CD14-positive monocyte (primary cell): Measurements from ENCODE around the gene ZNF136. TPM values are rescaled to one million over a fixed set of nuclear protein-coding genes. Genes with fewer than 3 reads are reported as not detected.

Experiments used
- DNase-seq, 3 donors: peaks; one replicate each; pipeline ENCODE4 v3.0.0-alpha.2; 2011 to 2022
- H2AFZ ChIP-seq: 2 replicates; pipeline ENCODE4 v1.6.0; 2012; ENCODE audit warnings: mild to moderate bottlenecking, low read depth, low read length, inconsistent platforms; ENCODE audit not compliant: insufficient read depth, poor library complexity, severe bottlenecking
- H3K27ac ChIP-seq, 2 donors: 1 replicate in 1 of 2; 2 replicates in 1 of 2; pipeline ENCODE4 v1.5.1; 2012 to 2013; ENCODE audit warnings: low read length in 2 of 2, control low read depth in 1 of 2, inconsistent platforms in 1 of 2, low read depth in 1 of 2, mild to moderate bottlenecking in 1 of 2
- H3K27me3 ChIP-seq, 2 donors: one replicate each; pipeline versions ENCODE4 v1.6.0 to v1.6.1; 2011 to 2013; ENCODE audit warnings: low read length in 2 of 2; ENCODE audit not compliant: control insufficient read depth in 2 of 2, insufficient read depth in 2 of 2
- H3K36me3 ChIP-seq, 2 donors: replicated peaks in 1 of 2; 1 replicate in 1 of 2; 2 replicates in 1 of 2; pipeline versions ENCODE4 v1.5.1 to v1.6.1; 2012 to 2013; ENCODE audit warnings: low read length in 2 of 2, control low read depth in 1 of 2, inconsistent platforms in 1 of 2, mild to moderate bottlenecking in 1 of 2; ENCODE audit not compliant: insufficient read depth in 2 of 2, control insufficient read depth in 1 of 2
- H3K4me1 ChIP-seq, 2 donors: 1 replicate in 1 of 2; 2 replicates in 1 of 2; pipeline versions ENCODE4 v1.5.1 to v1.6.1; 2012 to 2013; ENCODE audit warnings: low read length in 2 of 2, control low read depth in 1 of 2, inconsistent platforms in 1 of 2, mild to moderate bottlenecking in 1 of 2, moderate library complexity in 1 of 2; ENCODE audit not compliant: insufficient read depth in 2 of 2, control insufficient read depth in 1 of 2
- H3K4me2 ChIP-seq: replicated peaks from 2 replicates; pipeline ENCODE3; 2012; ENCODE audit warnings: low read length, moderate library complexity, mild to moderate bottlenecking; ENCODE audit not compliant: poor library complexity, severe bottlenecking; ENCODE audit errors: extremely low read depth
- H3K4me3 ChIP-seq, 3 experiments: fragments of 200-600 bp in 1 of 3; sonication (generic) in 1 of 3; replicated peaks in 1 of 3; 1 replicate in 2 of 3; 2 replicates in 1 of 3; pipeline ENCODE4 v1.5.1; 2011 to 2013; ENCODE audit warnings: low read length in 3 of 3, mild to moderate bottlenecking in 3 of 3, control low read depth in 2 of 3, low read depth in 2 of 3, inconsistent platforms in 1 of 3, moderate library complexity in 1 of 3
- H3K79me2 ChIP-seq: 2 replicates; pipeline ENCODE4 v1.6.0; 2012; ENCODE audit warnings: mild to moderate bottlenecking, control low read depth, inconsistent platforms, low read length, moderate library complexity; ENCODE audit not compliant: insufficient read depth
- H3K9ac ChIP-seq: 2 replicates; pipeline ENCODE4 v1.6.0; 2017; ENCODE audit warnings: low read length, mild to moderate bottlenecking; ENCODE audit not compliant: insufficient read depth, poor library complexity, severe bottlenecking
- H3K9me3 ChIP-seq, 2 donors: replicated peaks in 1 of 2; 1 replicate in 1 of 2; 2 replicates in 1 of 2; pipeline versions ENCODE4 v1.5.1 to v1.6.1; 2012 to 2013; ENCODE audit warnings: low read length in 2 of 2, control low read depth in 1 of 2; ENCODE audit not compliant: control insufficient read depth in 1 of 2, insufficient read depth in 1 of 2
- H4K20me1 ChIP-seq: 2 replicates; pipeline ENCODE4 v1.6.0; 2012; ENCODE audit warnings: mild to moderate bottlenecking, low read length, control low read depth, moderate library complexity; ENCODE audit not compliant: insufficient read depth
- H3K27ac Mint-ChIP-seq, 7 donors: one replicate each; pipeline ENCODE4 v1.8.0; 2020; ENCODE audit warnings: mild to moderate bottlenecking in 7 of 7, mixed read lengths in 7 of 7, moderate library complexity in 6 of 7, inconsistent platforms in 2 of 7
- H3K27me3 Mint-ChIP-seq, 3 donors: one replicate each; pipeline ENCODE4 v1.8.0; 2021 to 2022; ENCODE audit warnings: low read depth in 3 of 3, mild to moderate bottlenecking in 3 of 3, mixed read lengths in 3 of 3, moderate library complexity in 3 of 3, inconsistent platforms in 1 of 3
- H3K36me3 Mint-ChIP-seq, 2 donors: one replicate each; pipeline ENCODE4 v1.8.0; 2020; ENCODE audit warnings: mixed read lengths in 2 of 2, inconsistent platforms in 1 of 2, mild to moderate bottlenecking in 1 of 2
- H3K4me1 Mint-ChIP-seq: one replicate; pipeline ENCODE4 v1.8.0; 2020; ENCODE audit warnings: mild to moderate bottlenecking, mixed read lengths
- H3K4me3 Mint-ChIP-seq, 2 donors: one replicate each; pipeline ENCODE4 v1.8.0; 2020; ENCODE audit warnings: mild to moderate bottlenecking in 2 of 2, mixed read lengths in 2 of 2, moderate library complexity in 1 of 2
- H3K9me3 Mint-ChIP-seq, 7 donors: one replicate each; pipeline ENCODE4 v1.8.0; 2020 to 2022; ENCODE audit warnings: mixed read lengths in 7 of 7, mild to moderate bottlenecking in 6 of 7, moderate library complexity in 6 of 7, inconsistent platforms in 2 of 7
- CTCF ChIP-seq: fragments of 200-600 bp; IDR thresholded peaks from one replicate; pipeline ENCODE4 v1.8.0; 2022; ENCODE audit warnings: antibody characterized with exemption, mild to moderate bottlenecking
- WGBS: methylation state at CpG from one replicate; pipeline ENCODE4 v1.1.5; 2013; ENCODE audit warnings: missing lambda C conversion rate; ENCODE audit not compliant: insufficient coverage; 5-methylcytosine and 5-hydroxymethylcytosine counted together
- intact Hi-C, 2 donors: fragments of 100-400 bp; cut with micrococcal nuclease; formaldehyde crosslinking; loops; one replicate each; pipeline versions ENCODE4 v1.15.0 to v1.15.1; 2023
- polyA plus RNA-seq, 3 donors: library from polyadenylated mRNA; depleted of rRNA in 1 of 3; unstranded in 2 of 3; stranded (reverse) in 1 of 3; fragments of 300-500 nt in 2 of 3; fragments of >200 nt in 1 of 3; fragmentation: Illumina TruSeq in 2 of 3; gene quantifications; 1 replicate in 2 of 3; 2 replicates in 1 of 3; pipeline ENCODE4 v1.2.3, GENCODE V29; 2012 to 2021

The ZNF136 gene
- polyA plus RNA-seq, 3 donors, result 3.4 to 6.4 (median 5.8) TPM

GRCh38 chr19:12224676-12225075, 61.8 kb downstream of the ZNF136 start:
- 97% methylated on average over 6 of the region's 6 CpGs for WGBS
- no peak overlapping the region for H3K27ac Mint-ChIP-seq

GRCh38 chr19:12229990-12230389, 67.1 kb downstream of the ZNF136 start:
- Histone ChIP-seq H3K4me2 (no peak overlapping the region), H2AFZ (no peak overlapping the region), H3K9ac (no peak overlapping the region), H3K9me3 (peaks cover 54 to 79% of the 10 kb centered on the region in 2 donors), H3K79me2 (no peaks in the 10 kb centered on the region), H3K27ac (no peak overlapping the region), H3K36me3 (peaks cover 0 to 19% of the 10 kb centered on the region in 2 donors), H3K4me1 (no peaks in the 10 kb centered on the region), H4K20me1 (no peaks in the 10 kb centered on the region), H3K4me3 (no peak overlapping the region), H3K27me3 (no peaks in the 10 kb centered on the region)
- Mint-ChIP-seq H3K4me3 (no peak overlapping the region), H3K27me3 (peaks cover 0 to 3% (median 0%) of the 10 kb centered on the region in 3 donors), H3K4me1 (no peaks in the 10 kb centered on the region), H3K36me3 (peaks cover 8 to 26% of the 10 kb centered on the region in 2 donors), H3K27ac (no peak overlapping the region), H3K9me3 (peaks cover 36 to 74% (median 63%) of the 10 kb centered on the region in 7 donors)
- intact Hi-C loops, result no loop called here
- no peak for DNase-seq
- no peak for TF ChIP-seq CTCF
- 97% methylated on average over 3 of the region's 3 CpGs for WGBS

More at GRCh38 chr19:12224676-12225075, 61.8 kb downstream of the ZNF136 start:
- peaks cover 12 to 80% (median 58%) of the 10 kb centered on the region in 7 donors for H3K9me3 Mint-ChIP-seq
- Histone ChIP-seq H3K4me3 (no peak overlapping the region), H3K4me2 (no peak overlapping the region), H3K9ac (no peak overlapping the region), H3K27ac (no peak overlapping the region), H3K79me2 (no peaks in the 10 kb centered on the region), H4K20me1 (no peaks in the 10 kb centered on the region), H3K4me1 (no peaks in the 10 kb centered on the region), H2AFZ (no peak overlapping the region), H3K27me3 (no peaks in the 10 kb centered on the region), H3K9me3 (peaks cover 54 to 79% of the 10 kb centered on the region in 2 donors), H3K36me3 (peaks cover 3 to 7% of the 10 kb centered on the region in 2 donors)
- peaks cover 1 to 6% of the 10 kb centered on the region in 2 donors for H3K36me3 Mint-ChIP-seq
- H3K4me3 Mint-ChIP-seq, result no peak overlapping the region
- H3K27me3 Mint-ChIP-seq, result peaks cover 0 to 2% (median 0%) of the 10 kb centered on the region in 3 donors
- no peak for TF ChIP-seq CTCF
- intact Hi-C loops, result no loop called here
- H3K4me1 Mint-ChIP-seq, result no peaks in the 10 kb centered on the region
- no peak for DNase-seq
